ENCODE results near the gene MSLN.

DNA sequence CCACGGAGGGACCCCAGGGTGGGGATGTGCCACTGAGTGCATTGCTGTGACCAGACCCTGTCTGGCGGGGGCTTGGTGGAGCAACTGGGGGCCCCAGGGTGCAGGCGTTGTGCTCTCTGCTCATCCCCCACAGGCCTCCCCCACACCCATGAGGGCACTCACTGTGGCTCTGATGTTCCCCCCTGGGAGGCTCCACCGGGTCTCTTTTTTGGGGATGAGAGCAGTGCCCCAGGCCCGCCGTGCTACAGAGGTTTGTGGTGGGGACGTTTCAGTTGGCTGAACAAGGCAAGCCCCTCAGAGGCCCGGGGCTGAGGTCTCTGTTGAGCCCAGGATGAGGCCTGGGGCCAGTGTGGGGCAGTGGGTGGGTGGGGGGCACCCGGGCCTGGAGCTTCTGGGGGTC is 36.8 kb upstream of the MSLN start:
- TF ChIP-seq, protein P1, sequence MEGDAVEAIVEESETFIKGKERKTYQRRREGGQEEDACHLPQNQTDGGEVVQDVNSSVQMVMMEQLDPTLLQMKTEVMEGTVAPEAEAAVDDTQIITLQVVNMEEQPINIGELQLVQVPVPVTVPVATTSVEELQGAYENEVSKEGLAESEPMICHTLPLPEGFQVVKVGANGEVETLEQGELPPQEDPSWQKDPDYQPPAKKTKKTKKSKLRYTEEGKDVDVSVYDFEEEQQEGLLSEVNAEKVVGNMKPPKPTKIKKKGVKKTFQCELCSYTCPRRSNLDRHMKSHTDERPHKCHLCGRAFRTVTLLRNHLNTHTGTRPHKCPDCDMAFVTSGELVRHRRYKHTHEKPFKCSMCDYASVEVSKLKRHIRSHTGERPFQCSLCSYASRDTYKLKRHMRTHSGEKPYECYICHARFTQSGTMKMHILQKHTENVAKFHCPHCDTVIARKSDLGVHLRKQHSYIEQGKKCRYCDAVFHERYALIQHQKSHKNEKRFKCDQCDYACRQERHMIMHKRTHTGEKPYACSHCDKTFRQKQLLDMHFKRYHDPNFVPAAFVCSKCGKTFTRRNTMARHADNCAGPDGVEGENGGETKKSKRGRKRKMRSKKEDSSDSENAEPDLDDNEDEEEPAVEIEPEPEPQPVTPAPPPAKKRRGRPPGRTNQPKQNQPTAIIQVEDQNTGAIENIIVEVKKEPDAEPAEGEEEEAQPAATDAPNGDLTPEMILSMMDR (IDR thresholded peaks at IDR 0.05; ENCODE audit: low read depth, low read length), result no peak
- TF ChIP-seq POLR2A (IDR thresholded peaks at IDR 0.05; ENCODE audit: extremely low read depth, insufficient read length), result no peak

Measured in NB4 (cell line).